Uterus (tissue), 4 donors: ENCODE results near the gene HOMER1. TPM values are rescaled to one million over a fixed set of nuclear protein-coding genes. Genes with fewer than 3 reads are reported as not detected.

ENCODE experiments used
- DNase-seq, 2 donors: peaks; one replicate each; pipeline ENCODE4 v3.0.0-alpha.2; 2019 to 2020
- H3K27ac ChIP-seq, 2 donors: fragments of 200-600 bp; sonication (generic); 1 replicate in 1 of 2; 2 replicates in 1 of 2; pipeline ENCODE4 v1.5.1; 2016 to 2018
- H3K27me3 ChIP-seq, 2 donors: fragments of 200-600 bp; sonication (generic); one replicate each; pipeline ENCODE4 v1.5.1; 2018 to 2019; ENCODE audit warnings: control low read depth in 1 of 2
- H3K36me3 ChIP-seq, 2 donors: fragments of 200-600 bp; sonication (generic); one replicate each; pipeline ENCODE4 v1.5.1; 2019; ENCODE audit warnings: control low read depth in 1 of 2
- H3K4me1 ChIP-seq, 2 donors: fragments of 200-600 bp; sonication (generic); one replicate each; pipeline ENCODE4 v1.5.1; 2018 to 2019; ENCODE audit warnings: control low read depth in 1 of 2
- H3K4me3 ChIP-seq, 2 donors: fragments of 200-600 bp; sonication (generic); 1 replicate in 1 of 2; 2 replicates in 1 of 2; pipeline ENCODE4 v1.5.1; 2018 to 2019; ENCODE audit warnings: mild to moderate bottlenecking in 1 of 2
- H3K9me3 ChIP-seq, 2 donors: fragments of 200-600 bp; sonication (generic); one replicate each; pipeline ENCODE4 v1.5.1; 2019; ENCODE audit warnings: control low read depth in 1 of 2
- POLR2A ChIP-seq, 2 donors: fragments of 450-650 bp; IDR thresholded peaks; one replicate each; pipeline ENCODE4 v1.6.1; 2016; ENCODE audit warnings: antibody characterized with exemption in 2 of 2, mild to moderate bottlenecking in 1 of 2, moderate library complexity in 1 of 2
- intact Hi-C: fragments of 100-400 bp; cut with DNase I; formaldehyde crosslinking; loops from one replicate; pipeline ENCODE4 v1.15.1; 2023; ENCODE audit warnings: low total_unique reads
- total RNA-seq, 4 donors: library from RNA; depleted of rRNA in 3 of 4; stranded (reverse); fragments of >200 nt in 3 of 4; gene quantifications; one replicate each; pipeline versions ENCODE4 v1.1.0 to v1.2.4, GENCODE V29; 2014 to 2023
- TF ChIP-seq, protein P1 (sequence below), 4 experiments: fragments of 200-600 bp in 2 of 4; fragments of 450-650 bp in 2 of 4; sonication (generic) in 2 of 4; IDR thresholded peaks; one replicate each; pipeline ENCODE4 v1.5.1; 2016 to 2019; ENCODE audit warnings: antibody characterized with exemption in 4 of 4, mild to moderate bottlenecking in 2 of 4, moderate library complexity in 1 of 4
- donor health status: DM: yes; HTN: yes; CAD: no.

The HOMER1 gene
- total RNA-seq, 4 donors from 2014 or later: 2.8 to 34.1 (median 20.8) TPM

DNA sequence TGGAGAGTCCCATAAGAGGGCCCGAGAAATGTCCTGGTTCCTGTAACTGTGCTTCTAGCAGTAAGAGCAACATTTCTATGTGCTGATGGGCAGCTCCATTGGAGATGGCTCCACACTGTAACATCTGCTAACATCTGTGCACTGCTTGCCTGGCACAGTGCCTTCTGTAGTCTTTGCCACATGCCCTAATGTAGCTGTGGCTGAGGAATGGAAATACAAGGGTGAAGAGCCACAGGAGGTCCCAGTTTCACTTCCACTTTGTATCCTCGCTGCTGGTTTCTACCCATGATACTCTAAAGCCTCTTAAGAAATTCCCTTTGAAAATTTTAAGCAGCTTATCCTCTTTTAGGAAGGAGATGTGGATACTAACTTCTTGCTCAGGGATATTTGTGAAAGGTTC lies 97.4 kb downstream of the HOMER1 start:
- H3K9me3 ChIP-seq: no peaks in the 10 kb centered on the region
- H3K27me3 ChIP-seq: no peaks in the 10 kb centered on the region
- no peaks in the 10 kb centered on the region for H3K4me1 ChIP-seq
- TF ChIP-seq POLR2A (IDR thresholded peaks at IDR 0.05): no peak
- TF ChIP-seq, protein P1, sequence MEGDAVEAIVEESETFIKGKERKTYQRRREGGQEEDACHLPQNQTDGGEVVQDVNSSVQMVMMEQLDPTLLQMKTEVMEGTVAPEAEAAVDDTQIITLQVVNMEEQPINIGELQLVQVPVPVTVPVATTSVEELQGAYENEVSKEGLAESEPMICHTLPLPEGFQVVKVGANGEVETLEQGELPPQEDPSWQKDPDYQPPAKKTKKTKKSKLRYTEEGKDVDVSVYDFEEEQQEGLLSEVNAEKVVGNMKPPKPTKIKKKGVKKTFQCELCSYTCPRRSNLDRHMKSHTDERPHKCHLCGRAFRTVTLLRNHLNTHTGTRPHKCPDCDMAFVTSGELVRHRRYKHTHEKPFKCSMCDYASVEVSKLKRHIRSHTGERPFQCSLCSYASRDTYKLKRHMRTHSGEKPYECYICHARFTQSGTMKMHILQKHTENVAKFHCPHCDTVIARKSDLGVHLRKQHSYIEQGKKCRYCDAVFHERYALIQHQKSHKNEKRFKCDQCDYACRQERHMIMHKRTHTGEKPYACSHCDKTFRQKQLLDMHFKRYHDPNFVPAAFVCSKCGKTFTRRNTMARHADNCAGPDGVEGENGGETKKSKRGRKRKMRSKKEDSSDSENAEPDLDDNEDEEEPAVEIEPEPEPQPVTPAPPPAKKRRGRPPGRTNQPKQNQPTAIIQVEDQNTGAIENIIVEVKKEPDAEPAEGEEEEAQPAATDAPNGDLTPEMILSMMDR (IDR thresholded peaks at IDR 0.05): no peak
- intact Hi-C loops: no loop called here
- DNase-seq: no peak
- H3K4me3 ChIP-seq: no peak overlapping the region
- H3K36me3 ChIP-seq: no peaks in the 10 kb centered on the region
- H3K27ac ChIP-seq: no peak overlapping the region

DNA sequence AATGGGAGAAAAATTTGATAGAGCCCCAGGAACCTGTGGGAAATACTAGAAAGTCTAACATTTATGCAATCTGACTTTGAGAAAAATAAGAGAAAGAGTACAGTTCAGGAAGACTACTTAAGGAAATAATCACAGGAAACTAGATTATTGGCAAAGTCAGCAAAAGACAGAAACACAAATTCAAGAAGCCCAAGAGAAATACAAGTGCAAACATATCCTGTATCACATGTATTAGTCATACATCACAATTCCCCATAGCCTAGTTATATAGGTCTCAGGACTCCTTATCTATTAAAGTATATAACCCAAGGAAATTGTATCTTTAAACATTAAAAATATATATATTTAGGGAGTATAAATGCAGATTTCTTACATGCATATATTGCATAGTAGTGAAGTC lies 100.8 kb downstream of the HOMER1 start:
- Histone ChIP-seq H3K27me3 (no peaks in the 10 kb centered on the region), H3K36me3 (no peaks in the 10 kb centered on the region), H3K4me3 (no peak overlapping the region), H3K27ac (no peak overlapping the region), H3K9me3 (no peaks in the 10 kb centered on the region), H3K4me1 (no peaks in the 10 kb centered on the region)
- intact Hi-C loops: no loop called here
- TF ChIP-seq POLR2A (IDR thresholded peaks at IDR 0.05): no peak
- TF ChIP-seq, protein P1 (IDR thresholded peaks at IDR 0.05): no peak
- DNase-seq: no peak

DNA sequence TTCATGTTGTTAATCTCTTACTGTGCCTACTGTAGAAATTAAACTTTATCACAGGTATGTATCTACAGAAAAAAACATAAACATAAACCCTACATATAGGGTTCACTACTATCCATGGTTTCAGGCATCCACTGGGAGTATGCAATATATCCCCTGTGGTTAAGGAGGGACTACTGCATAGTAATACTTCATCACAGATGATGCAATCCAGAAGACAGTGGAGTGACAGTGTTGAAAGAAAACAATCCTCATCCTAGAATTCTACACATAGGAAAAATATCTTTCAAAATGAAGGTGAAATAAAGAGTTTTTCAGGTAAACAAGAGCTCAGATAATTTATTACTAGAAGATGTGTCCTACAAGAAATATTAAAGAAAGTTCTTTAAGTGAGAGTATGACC lies 105.9 kb downstream of the HOMER1 start:
- TF ChIP-seq, protein P1 (IDR thresholded peaks at IDR 0.05): no peak
- TF ChIP-seq POLR2A (IDR thresholded peaks at IDR 0.05): no peak
- Histone ChIP-seq H3K27ac (no peak overlapping the region), H3K4me1 (no peaks in the 10 kb centered on the region)

DNA sequence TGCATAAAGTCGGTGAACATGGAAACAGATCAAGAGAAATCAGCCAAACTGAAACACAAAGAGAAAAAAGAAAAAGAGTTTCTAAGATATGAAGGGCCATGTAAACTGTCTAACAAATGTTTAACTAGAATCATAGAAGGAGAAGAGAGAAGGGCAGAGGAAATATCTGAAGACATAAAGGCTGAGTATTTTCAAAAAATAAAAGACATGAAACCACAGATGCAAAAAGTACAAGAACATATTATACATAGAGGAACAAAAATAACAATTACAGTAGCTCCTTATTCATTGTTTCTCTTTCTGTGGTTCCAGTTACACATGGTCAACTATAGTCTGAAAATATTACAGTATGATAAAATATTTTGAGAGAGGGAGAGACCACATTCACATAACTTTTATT lies 106.3 kb downstream of the HOMER1 start:
- no peaks in the 10 kb centered on the region for H3K36me3 ChIP-seq
- H3K4me1 ChIP-seq: no peaks in the 10 kb centered on the region
- H3K27ac ChIP-seq: no peak overlapping the region
- no peak for DNase-seq
- no peaks in the 10 kb centered on the region for H3K9me3 ChIP-seq
- H3K27me3 ChIP-seq: no peaks in the 10 kb centered on the region
- TF ChIP-seq, protein P1 (IDR thresholded peaks at IDR 0.05): no peak
- no peak for TF ChIP-seq POLR2A (IDR thresholded peaks at IDR 0.05)
- intact Hi-C loops: no loop called here
- no peak overlapping the region for H3K4me3 ChIP-seq

More for the DNA sequence above, 105.9 kb downstream of the HOMER1 start:
- intact Hi-C loops: no loop called here
- no peaks in the 10 kb centered on the region for H3K27me3 ChIP-seq
- no peak overlapping the region for H3K4me3 ChIP-seq
- no peak for DNase-seq
- no peaks in the 10 kb centered on the region for H3K36me3 ChIP-seq
- H3K9me3 ChIP-seq: no peaks in the 10 kb centered on the region

DNA sequence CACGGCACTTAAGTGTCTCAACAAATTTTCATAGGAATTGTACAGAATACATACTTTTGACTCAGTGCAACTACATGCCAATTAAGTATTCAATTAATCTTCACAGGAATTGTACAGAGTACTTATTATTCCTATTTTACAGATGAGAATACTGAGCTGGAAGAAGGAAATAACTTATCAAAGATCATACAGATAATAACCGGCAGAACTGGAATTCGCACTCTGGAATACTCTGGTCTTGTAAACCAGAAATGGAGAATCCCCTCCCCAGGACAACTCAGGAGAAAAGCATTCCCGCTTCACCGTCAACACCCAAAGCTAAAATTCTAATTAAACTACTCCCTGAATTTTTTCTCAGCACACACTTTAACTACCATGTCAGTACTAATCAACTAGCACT lies 112.7 kb downstream of the HOMER1 start:
- Histone ChIP-seq H3K27ac (no peak overlapping the region), H3K36me3 (no peaks in the 10 kb centered on the region), H3K27me3 (no peaks in the 10 kb centered on the region), H3K4me3 (no peak overlapping the region), H3K4me1 (no peaks in the 10 kb centered on the region), H3K9me3 (no peaks in the 10 kb centered on the region)
- intact Hi-C loops: no loop called here
- no peak for TF ChIP-seq POLR2A (IDR thresholded peaks at IDR 0.05)
- TF ChIP-seq, protein P1 (IDR thresholded peaks at IDR 0.05): no peak
- no peak for DNase-seq
